ENCODE data around the gene USP6. TPM values are rescaled to one million over a fixed set of nuclear protein-coding genes. Genes with fewer than 3 reads are reported as not detected.
"Not testable (repeated sequence)": the region's sequence is repeated elsewhere in the genome, so short reads cannot be mapped to it uniquely, and the experiment has no call there.

The USP6 gene
- total and polyA plus RNA-seq, 3 donors from 2014 or later, result 19.3 to 50.4 (median 25.1) TPM

DNA sequence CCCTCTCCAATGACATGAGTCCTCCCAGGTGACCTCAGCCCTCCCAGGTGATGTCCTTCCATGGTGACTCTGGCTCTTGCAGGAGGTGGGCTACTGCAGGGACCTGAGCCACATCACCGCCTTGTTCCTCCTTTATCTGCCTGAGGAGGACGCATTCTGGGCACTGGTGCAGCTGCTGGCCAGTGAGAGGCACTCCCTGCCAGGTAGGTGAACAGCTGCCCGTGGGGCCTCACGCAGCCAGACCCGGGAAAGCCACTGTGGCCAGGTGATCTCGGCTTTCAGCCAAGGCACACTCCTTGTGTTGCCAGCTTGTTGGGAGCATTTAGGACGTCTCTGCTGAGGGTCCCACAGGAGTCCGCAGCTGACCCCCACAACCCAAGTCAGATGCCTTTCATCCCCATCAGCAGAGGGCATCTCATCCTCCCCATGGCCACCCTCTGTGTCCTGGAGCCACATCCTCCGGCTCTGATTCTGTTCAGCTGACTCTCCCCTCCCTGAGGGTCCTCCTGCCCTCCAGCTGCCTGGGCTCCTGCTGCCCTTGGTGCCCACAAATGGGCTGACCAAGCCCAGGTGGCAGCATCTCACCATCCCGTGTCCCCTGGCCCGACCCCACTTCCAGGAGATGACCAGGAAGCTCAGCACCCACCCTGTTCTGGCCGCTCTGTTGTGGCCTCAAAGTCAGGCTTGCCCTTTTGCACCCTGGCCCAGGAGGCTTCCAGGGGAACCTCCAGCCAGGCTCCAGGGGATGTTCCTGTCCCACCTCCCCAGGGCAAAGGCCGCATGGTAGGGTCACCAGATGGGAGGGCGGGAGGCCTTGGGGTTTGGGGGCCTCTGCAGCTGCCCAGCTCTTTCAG, 20.1 kb downstream of the USP6 start:
- WGBS, 2 donors, result 93 to 94% methylated on average over 10 to 14 of the region's 14 CpGs
- no peaks in the 10 kb centered on the region for H3K36me3 ChIP-seq (ENCODE audit: low read depth, missing control alignments)
- no peaks in the 10 kb centered on the region for H3K4me1 ChIP-seq
- intact Hi-C loops (cut with DNase I; ENCODE audit: low total_unique reads), result no loop called here
- TF ChIP-seq, protein P1, sequence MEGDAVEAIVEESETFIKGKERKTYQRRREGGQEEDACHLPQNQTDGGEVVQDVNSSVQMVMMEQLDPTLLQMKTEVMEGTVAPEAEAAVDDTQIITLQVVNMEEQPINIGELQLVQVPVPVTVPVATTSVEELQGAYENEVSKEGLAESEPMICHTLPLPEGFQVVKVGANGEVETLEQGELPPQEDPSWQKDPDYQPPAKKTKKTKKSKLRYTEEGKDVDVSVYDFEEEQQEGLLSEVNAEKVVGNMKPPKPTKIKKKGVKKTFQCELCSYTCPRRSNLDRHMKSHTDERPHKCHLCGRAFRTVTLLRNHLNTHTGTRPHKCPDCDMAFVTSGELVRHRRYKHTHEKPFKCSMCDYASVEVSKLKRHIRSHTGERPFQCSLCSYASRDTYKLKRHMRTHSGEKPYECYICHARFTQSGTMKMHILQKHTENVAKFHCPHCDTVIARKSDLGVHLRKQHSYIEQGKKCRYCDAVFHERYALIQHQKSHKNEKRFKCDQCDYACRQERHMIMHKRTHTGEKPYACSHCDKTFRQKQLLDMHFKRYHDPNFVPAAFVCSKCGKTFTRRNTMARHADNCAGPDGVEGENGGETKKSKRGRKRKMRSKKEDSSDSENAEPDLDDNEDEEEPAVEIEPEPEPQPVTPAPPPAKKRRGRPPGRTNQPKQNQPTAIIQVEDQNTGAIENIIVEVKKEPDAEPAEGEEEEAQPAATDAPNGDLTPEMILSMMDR (IDR thresholded peaks at IDR 0.05), result no peak
- TF ChIP-seq POLR2A (IDR thresholded peaks at IDR 0.05), result no peak
- H3K27me3 ChIP-seq, result no peaks in the 10 kb centered on the region
- H3K9me3 ChIP-seq, result no peaks in the 10 kb centered on the region
- no peak overlapping the region for H3K27ac ChIP-seq
- DNase-seq, result no peak
- no peak overlapping the region for H3K4me3 ChIP-seq

GRCh38 chr17:5136580-5137412, 21.0 kb downstream of the USP6 start:
- intact Hi-C loops (cut with DNase I; ENCODE audit: low total_unique reads); H3K9me3 ChIP-seq; H3K27me3 ChIP-seq; H3K36me3 ChIP-seq (ENCODE audit: low read depth, missing control alignments); H3K4me1 ChIP-seq; DNase-seq; H3K4me3 ChIP-seq; H3K27ac ChIP-seq: not testable (repeated sequence)
- 86 to 93% methylated on average over 5 to 14 of the region's 14 CpGs for WGBS, 2 donors

GRCh38 chr17:5137511-5138197, 21.8 kb downstream of the USP6 start:
- H3K4me3 ChIP-seq; H3K4me1 ChIP-seq; H3K27ac ChIP-seq; intact Hi-C loops (cut with DNase I; ENCODE audit: low total_unique reads); H3K9me3 ChIP-seq; H3K36me3 ChIP-seq (ENCODE audit: low read depth, missing control alignments); DNase-seq; H3K27me3 ChIP-seq: not testable (repeated sequence)
- WGBS, 2 donors, result 86 to 94% methylated on average over 11 to 15 of the region's 15 CpGs

DNA sequence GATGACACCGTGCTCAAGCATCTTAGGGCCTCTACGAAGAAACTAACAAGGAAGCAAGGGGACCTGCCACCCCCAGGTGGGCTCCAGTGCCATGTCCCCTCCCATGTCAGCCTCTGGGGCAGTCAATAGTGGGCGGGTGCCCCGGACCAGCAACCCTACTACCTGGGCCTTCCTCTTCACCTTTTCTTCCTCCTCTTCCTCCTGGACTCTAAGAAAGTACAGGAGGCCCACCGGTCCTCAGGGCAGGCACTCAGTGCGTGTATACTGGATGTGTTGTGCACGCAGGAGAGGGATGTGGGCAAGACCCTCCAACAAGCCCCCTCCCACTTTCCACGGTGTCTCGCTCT, 22.3 kb downstream of the USP6 start:
- H3K27ac ChIP-seq; H3K4me1 ChIP-seq; H3K27me3 ChIP-seq; H3K36me3 ChIP-seq (ENCODE audit: low read depth, missing control alignments); DNase-seq; intact Hi-C loops (cut with DNase I; ENCODE audit: low total_unique reads); H3K4me3 ChIP-seq; H3K9me3 ChIP-seq: not testable (repeated sequence)
- WGBS, 2 donors, result 91 to 94% methylated on average over 9 of the region's 9 CpGs

- Histone ChIP-seq H3K4me3 (no peak overlapping the region), H3K9me3 (no peaks in the 10 kb centered on the region), H3K36me3 (ENCODE audit: low read depth, missing control alignments) (no peaks in the 10 kb centered on the region), H3K27me3 (no peaks in the 10 kb centered on the region), H3K27ac (no peak overlapping the region), H3K4me1 (no peaks in the 10 kb centered on the region)
- intact Hi-C loops (cut with DNase I; ENCODE audit: low total_unique reads), result no loop called here
- DNase-seq, result no peak
- 84 to 96% methylated on average over 15 to 24 of the region's 24 CpGs for WGBS, 2 donors
- TF ChIP-seq, protein P1 (IDR thresholded peaks at IDR 0.05), result no peak
- TF ChIP-seq POLR2A (IDR thresholded peaks at IDR 0.05), result no peak
These were observed 23.0 kb downstream of the USP6 start for GRCh38 chr17:5138616-5139457.
